ENCODE results near the gene ADGRB3.

- no peak for TF ChIP-seq EZH2 (IDR thresholded peaks at IDR 0.05)
- TF ChIP-seq POLR2AphosphoS5 (IDR thresholded peaks at IDR 0.05; ENCODE audit: borderline replicate concordance, low read depth, low read length), result no peak; the same call in 1 of the 2 replicates
- TF ChIP-seq FOXP2 (optimal IDR thresholded peaks at IDR 0.05; ENCODE audit: control extremely low read depth, extremely low read length, insufficient read depth), result no peak
Measured at GRCh38 chr6:68778356-68779020, 143.4 kb downstream of the ADGRB3 start.

All from SK-N-MC (cell line).